HG02840 (cell line): ENCODE data around the gene CCDC171.
"Not testable (repeated sequence)": the region's sequence is repeated elsewhere in the genome, so short reads cannot be mapped to it uniquely, and the experiment has no call there.

ENCODE experiments used
- ATAC-seq: cut with Tn5 transposase; IDR thresholded peaks from one replicate; pipeline ENCODE4 v1.9.1; 2021; ENCODE audit warnings: mild to moderate bottlenecking, moderate library complexity, moderate number of reproducible peaks; ENCODE audit not compliant: unreplicated experiment, low FRiP score

CCDC171 gene

GRCh38 chr9:15670246-15670645, 117.4 kb downstream of the CCDC171 start:
- ATAC-seq, result no peak

DNA sequence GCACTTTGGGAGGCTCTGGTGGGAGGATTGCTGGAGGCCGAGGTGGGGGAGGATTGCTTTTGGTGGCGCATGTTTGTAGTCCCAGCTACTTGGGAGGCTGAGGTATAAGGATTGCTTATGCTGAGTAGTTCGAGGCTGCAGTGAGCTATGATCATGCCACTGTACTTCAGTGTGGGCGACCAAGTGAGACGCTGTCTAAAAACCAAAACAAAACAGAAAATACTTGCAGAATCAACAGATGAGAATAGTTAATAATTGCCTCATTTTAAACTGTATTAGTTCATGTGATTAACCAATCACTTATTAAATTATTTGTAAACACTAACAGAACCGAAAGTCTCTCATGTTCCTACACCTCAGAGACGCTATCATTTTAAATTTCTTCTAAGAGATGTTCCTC, 118.1 kb downstream of the CCDC171 start:
- peak; percentile 87 for ATAC-seq

GRCh38 chr9:15693701-15694100, 140.9 kb downstream of the CCDC171 start:
- no peak for ATAC-seq

DNA sequence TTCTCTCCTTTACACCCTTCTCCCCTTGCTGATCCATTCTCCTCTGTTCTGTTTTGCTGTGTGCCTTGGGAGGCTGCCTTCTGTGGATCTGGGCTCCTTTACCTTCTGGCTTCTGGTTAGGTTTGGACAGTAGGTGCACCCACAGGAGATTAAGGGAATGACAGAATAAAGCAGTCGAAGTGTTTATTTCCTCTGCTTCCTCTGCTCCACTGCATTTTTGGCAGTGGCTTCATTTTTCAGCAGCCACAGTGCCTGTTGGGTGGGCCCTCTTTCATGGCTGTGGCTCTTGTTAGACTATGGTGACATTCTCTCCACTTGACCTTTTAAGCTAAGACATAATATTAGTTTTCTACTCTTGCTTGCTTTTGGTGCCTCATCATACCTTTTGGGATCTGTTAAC, 144.1 kb downstream of the CCDC171 start:
- no peak for ATAC-seq

GRCh38 chr9:15697446-15697851, 144.6 kb downstream of the CCDC171 start:
- no peak for ATAC-seq

DNA sequence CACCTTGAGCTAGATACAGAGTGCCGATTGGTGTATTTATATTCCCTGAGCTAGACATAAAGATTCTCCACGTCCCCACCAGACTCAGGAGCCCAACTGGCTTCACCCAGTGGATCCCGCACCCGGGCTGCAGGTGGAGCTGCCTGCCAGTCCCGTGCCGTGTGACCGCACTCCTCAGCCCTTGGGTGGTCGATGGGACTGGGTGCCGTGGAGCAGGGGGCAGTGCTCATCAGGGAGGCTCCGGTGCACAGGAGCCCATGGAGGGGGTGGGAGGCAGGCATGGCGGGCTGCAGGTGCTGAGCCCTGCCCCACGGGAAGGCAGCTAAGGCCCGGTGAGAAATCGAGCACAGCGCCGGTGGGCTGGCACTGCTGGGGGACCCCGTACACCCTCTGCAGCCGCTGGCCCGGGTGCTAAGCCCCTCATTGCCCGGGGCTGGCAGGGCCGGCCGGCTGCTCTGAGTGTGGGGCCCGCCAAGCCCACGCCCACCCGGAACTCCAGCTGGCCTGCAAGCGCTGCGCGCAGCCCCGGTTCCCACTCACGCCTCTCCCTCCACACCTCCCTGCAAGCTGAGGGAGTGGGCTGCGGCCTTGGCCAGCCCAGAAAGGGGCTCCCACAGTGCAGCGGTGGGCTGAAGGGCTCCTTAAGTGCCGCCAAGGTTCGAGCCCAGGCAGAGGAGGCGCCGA, 147.2 kb downstream of the CCDC171 start:
- not testable (repeated sequence) for ATAC-seq

DNA sequence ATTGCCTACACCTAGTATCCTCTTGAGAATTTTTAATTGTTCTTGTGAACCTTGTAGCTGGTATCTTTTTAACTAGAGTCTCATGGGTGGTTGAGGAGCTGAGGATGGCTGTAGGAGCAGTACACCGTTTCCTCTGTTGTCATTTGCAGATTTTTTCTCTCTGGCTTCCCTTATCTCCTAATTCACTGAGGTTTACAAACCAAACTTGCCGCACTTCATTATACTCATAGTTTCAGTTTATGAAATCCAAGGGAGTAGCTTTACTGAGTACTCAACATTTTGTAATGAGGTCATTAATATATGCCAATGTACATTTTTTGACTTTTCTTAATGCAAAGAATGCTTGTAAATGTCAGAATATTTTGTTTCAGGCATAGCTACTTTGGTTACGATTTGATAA, 154.2 kb downstream of the CCDC171 start:
- ATAC-seq, result no peak

- no peak for ATAC-seq
Measured at GRCh38 chr9:15711531-15711930, 158.7 kb downstream of the CCDC171 start.

DNA sequence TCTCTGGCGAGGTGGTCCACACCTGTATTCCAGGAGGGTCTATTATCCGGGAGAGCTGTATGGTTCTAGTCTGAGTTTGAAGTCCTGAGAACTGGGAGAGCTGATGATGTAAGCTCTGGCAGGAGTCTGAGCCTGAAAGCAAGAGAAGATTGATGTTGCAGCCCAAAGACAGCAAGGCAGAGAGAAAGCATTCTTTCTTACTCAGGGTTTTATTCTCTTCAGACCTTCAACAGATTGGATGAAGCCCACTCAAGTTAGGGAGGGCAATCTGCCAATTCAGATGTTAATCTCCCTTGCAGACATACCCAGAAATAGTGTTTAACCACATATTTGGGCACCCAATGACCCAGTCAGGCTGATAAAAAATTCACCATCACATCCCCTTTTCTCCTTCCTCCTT, 159.1 kb downstream of the CCDC171 start:
- no peak for ATAC-seq

DNA sequence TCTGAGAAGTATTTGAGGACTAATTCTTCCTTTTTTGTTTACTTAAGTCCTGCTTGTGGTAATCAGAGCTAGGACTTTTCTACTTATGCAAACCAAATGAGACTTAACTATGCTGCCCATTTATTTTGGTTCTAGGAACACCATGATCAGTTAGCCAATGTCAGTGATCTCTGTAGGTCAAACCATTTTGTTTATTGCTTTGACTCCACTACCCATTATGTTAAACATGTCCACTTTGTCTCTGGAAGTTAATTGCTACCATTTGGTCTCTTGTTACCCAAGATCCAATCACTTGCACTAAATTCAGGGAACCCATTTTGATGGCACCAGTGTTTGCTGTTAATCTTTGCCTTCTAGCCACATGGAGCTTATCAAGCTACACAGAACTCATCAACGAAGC, 161.9 kb downstream of the CCDC171 start:
- ATAC-seq, result no peak

DNA sequence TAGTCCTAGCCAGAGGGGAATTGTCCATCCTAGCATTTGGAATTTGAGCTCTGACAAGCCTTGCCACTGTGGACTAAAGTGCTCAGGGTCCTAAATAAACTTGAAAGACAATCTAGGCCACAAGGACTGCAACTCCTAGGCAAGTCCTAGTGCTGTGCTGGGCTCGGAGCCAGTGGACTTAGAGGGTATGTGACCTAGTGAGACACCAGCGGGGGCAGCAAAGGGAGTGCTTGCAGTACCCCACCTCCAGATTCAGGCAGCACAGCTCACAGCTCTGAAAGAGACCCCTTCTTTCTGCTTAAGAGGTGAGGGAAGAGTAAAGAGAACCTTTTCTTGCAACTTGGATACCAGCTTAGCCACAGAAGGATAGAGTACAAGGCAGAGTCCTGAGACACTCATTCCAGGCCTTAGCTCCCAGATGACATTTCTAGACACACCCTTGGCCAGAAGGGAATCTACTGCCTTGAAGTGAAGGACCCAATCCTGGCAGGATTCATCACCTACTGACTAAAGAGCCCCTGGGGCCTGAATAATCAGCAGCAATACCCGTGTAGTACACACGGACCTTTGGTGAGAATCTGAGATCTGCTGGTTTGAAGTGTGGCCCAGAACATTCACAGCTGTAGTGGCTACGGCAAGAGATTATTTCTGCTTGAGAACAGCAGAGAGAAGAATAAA, 164.6 kb downstream of the CCDC171 start:
- ATAC-seq, result no peak

DNA sequence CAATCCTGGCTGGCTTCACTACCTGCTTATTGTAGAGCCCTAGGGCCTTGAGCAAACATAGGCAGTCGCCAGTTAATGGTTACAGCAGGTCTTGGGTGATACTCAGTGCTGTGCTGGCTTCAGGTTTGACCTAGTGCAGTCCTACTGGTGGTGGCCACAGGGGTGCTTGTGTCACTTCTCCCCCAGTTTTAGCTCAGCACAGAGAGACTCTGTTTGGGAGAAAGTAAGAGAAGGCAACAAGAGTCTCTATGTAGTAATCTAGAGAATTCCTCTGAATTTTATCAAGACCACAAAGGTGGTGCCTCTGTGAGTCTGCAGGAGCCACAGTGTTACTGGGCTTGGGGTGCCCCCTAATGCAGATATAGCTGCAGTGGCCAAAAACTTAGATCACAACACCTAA, 165.6 kb downstream of the CCDC171 start:
- no peak for ATAC-seq

- ATAC-seq, result no peak
Measured at GRCh38 chr9:15720861-15721260, 168.0 kb downstream of the CCDC171 start.

- ATAC-seq, result no peak
Measured at GRCh38 chr9:15722888-15723287, 170.0 kb downstream of the CCDC171 start.

- ATAC-seq, result no peak
Measured at GRCh38 chr9:15724016-15724415, 171.2 kb downstream of the CCDC171 start.

DNA sequence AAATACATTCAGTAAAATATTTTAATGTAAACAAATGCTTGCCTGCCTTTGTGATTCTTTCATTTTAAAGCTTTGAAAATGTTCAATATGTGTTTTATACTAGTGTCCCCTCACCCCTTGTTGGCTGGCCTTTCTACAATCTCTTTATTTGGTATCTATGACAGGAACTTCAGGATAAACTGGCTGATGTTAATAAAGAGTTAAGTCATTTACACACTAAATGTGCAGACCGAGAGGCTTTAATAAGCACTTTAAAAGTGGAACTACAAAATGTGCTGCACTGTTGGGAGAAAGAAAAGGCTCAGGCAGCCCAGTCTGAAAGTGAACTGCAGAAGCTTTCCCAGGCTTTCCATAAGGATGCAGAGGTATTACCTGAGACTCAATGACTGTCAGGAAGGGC, 171.8 kb downstream of the CCDC171 start:
- no peak for ATAC-seq

GRCh38 chr9:15725953-15726352, 173.1 kb downstream of the CCDC171 start:
- ATAC-seq, result no peak

- no peak for ATAC-seq
Measured at GRCh38 chr9:15729507-15729906, 176.7 kb downstream of the CCDC171 start.

- ATAC-seq, result no peak
Measured at GRCh38 chr9:15735083-15735857, 182.4 kb downstream of the CCDC171 start.

GRCh38 chr9:15736569-15736968, 183.7 kb downstream of the CCDC171 start:
- no peak for ATAC-seq

DNA sequence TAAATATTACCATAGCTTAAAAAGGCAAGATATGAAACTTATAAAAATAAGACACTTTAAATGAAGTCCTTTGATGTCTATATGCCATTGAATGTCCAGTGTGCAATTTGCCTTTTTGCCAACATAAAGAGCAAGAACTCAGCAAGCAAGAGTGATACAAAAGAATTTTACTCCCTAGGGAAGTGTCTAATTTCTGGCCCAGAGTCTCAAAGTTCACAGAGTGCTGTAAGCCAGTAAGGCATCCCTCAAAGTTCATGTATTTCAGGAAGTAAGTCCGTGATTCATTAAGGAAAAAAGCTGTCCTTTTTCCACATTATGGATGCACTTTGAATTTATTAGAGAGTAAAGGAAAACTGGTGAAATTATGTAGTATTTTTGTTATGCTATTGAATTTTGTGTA, 185.2 kb downstream of the CCDC171 start:
- no peak for ATAC-seq

GRCh38 chr9:15741015-15741414, 188.2 kb downstream of the CCDC171 start:
- no peak for ATAC-seq
